GM13977 (cell line): ENCODE measurements around the gene NHS.

ENCODE experiments used
- DNase-seq: peaks from one replicate; pipeline ENCODE4 v3.0.0; 2012; ENCODE audit warnings: low spot score
- in situ Hi-C: fragments of 300-500 bp; cut with MboI; formaldehyde crosslinking; loops from one replicate; pipeline ENCODE4 v1.12.0; 2022; ENCODE audit warnings: low sequenced_read_pairs, low pct_unique_long_range_greater_than_20kb, mixed read lengths, inconsistent platforms; ENCODE audit not compliant: unreplicated experiment
- TF ChIP-seq, protein P1 (sequence below): IDR thresholded peaks from 2 replicates; pipeline ENCODE4 v1.5.1; 2012; ENCODE audit warnings: mild to moderate bottlenecking, control low read depth; ENCODE audit not compliant: insufficient read depth; ENCODE audit errors: extremely low read depth, missing control alignments

Gene NHS

DNA sequence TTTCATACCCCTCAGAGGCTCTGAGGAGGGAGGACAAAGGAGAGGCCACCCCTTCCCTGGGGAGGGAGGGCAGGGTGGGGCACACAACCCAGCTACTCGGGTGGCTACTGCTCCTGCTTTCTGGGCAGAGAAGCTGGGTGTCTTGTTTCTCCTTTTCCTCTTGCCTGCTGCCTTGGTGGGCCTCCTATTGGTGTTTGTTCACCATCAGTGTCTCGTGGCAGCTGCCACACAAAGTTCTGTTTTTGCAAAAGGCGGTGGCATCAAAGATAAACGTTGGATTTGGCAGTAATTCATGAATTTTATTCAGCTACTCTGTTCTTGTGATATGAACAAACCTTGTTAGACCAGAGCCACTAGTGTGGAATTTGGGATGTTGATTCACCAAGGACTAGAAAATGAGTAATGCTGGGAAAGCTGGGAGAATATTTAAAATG, 209.3 kb downstream of the NHS start:
- no peak for DNase-seq
- in situ Hi-C loops, result no loop called here
- TF ChIP-seq, protein P1, sequence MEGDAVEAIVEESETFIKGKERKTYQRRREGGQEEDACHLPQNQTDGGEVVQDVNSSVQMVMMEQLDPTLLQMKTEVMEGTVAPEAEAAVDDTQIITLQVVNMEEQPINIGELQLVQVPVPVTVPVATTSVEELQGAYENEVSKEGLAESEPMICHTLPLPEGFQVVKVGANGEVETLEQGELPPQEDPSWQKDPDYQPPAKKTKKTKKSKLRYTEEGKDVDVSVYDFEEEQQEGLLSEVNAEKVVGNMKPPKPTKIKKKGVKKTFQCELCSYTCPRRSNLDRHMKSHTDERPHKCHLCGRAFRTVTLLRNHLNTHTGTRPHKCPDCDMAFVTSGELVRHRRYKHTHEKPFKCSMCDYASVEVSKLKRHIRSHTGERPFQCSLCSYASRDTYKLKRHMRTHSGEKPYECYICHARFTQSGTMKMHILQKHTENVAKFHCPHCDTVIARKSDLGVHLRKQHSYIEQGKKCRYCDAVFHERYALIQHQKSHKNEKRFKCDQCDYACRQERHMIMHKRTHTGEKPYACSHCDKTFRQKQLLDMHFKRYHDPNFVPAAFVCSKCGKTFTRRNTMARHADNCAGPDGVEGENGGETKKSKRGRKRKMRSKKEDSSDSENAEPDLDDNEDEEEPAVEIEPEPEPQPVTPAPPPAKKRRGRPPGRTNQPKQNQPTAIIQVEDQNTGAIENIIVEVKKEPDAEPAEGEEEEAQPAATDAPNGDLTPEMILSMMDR, result no peak

- in situ Hi-C loops, result no loop called here
- no peak for DNase-seq
- TF ChIP-seq, protein P1, result no peak
These were observed 210.0 kb downstream of the NHS start for GRCh38 chrX:17585006-17585405.

- TF ChIP-seq, protein P1, result no peak
- in situ Hi-C loops, result no loop called here
These were observed 212.4 kb downstream of the NHS start for GRCh38 chrX:17587366-17587765.

DNA sequence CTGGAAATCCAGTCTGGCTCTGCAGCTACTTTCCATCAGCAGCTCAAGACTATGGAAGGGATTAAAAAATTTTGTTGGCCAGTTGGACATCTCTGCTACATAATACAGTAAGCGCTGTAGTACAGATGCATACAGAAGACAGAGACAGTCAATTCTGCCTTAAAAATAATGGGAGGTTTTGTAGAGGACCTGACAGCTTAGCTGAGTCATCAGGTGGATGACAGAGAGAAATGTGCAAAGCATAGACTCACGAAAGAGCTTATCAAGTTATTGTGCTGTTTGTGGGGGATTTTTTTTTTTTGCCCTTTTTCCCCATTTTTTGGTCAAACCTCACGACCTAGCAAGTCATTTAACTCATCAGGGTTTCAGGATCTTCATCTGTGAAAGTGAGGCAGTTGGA, 213.3 kb downstream of the NHS start:
- DNase-seq, result no peak
- TF ChIP-seq, protein P1, result no peak
- in situ Hi-C loops, result no loop called here

More at GRCh38 chrX:17587366-17587765, 212.4 kb downstream of the NHS start:
- DNase-seq, result no peak

DNA sequence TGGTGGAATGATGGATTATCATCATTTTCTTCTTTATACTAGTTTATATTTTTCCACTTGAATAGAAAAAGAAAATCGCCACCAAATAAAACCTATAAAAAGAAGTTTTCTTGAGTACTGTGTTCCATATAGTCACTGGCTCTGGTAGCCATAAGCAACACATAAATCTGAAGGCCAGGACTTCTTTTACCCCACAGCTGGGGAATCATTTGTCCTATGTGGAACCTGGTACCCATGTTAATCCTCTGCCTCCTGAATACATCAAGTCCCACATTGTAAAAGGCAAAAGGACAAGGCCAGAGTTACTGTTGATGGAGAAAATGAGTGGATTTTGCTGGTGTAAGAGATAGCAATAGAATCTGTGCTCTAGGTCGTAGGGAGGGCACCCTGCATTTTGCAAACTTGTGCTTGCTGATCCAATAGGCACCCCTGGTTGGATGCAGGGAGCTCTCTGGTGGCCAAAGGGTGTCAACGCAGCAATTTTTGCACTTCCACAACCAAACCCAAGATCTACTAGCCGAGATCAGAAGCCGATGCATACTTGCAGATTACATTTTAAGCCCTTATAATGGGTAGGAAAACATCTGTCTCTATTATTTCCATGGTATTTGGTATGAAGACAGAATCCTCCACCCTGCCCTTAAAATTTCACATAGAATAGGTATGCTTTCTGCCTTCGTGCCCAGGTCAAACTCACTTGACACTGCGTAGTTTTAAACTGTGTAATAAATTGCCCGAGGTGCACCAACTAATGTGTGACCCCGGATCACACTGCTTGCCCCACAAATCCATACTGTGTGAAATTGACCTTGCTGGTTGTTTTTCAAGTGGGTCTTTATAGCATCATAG, 216.1 kb downstream of the NHS start:
- in situ Hi-C loops, result no loop called here
- peak; percentile 45 for DNase-seq
- TF ChIP-seq, protein P1, result peak; percentile 81

DNA sequence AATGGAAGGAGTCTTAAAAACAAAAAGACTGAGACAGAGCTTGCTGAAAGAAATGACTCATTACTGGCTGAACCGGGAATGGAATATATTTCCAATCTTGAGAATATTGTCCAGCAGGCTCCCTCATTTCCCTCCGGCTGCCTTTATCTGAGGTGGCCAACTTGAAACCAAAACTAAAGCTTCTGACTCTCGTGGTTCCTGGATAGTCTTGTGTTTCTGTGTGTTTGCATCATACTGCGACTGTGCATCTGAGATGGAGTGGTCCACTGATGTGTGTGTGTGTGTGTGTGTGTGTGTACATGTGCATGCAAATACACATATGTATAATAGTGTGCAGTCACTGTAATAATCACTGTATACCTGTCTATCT, 216.7 kb downstream of the NHS start:
- no peak for DNase-seq
- in situ Hi-C loops, result no loop called here
- TF ChIP-seq, protein P1, result no peak
